H9 (cell line): Measurements from ENCODE around the gene EIF2B5. TPM values are rescaled to one million over a fixed set of nuclear protein-coding genes. Genes with fewer than 3 reads are reported as not detected.
"Not testable (repeated sequence)": the region's sequence is repeated elsewhere in the genome, so short reads cannot be mapped to it uniquely, and the experiment has no call there.

Source experiments
- DNase-seq: peaks from one replicate; pipeline ENCODE4 v3.0.0-alpha.2; 2017
- H2AFZ ChIP-seq: one replicate; pipeline ENCODE4 v1.6.1; 2013; ENCODE audit warnings: mild to moderate bottlenecking, low read length, control low read depth, moderate library complexity
- H2AK5ac ChIP-seq: 2 replicates; pipeline ENCODE4 v1.6.1; 2013; ENCODE audit warnings: low read length, control low read depth, mixed read lengths; ENCODE audit not compliant: insufficient read length
- H2BK120ac ChIP-seq: one replicate; pipeline ENCODE4 v1.6.1; 2013; ENCODE audit warnings: low read depth, mild to moderate bottlenecking, low read length, control low read depth, inconsistent platforms; ENCODE audit not compliant: poor library complexity, severe bottlenecking
- H2BK12ac ChIP-seq: 2 replicates; pipeline ENCODE4 v1.6.1; 2013; ENCODE audit warnings: low read length, control low read depth, mixed read lengths, low read depth; ENCODE audit not compliant: insufficient read length
- H2BK15ac ChIP-seq: 2 replicates; pipeline ENCODE4 v1.6.1; 2013; ENCODE audit warnings: low read depth, low read length, control low read depth
- H2BK20ac ChIP-seq: one replicate; pipeline ENCODE4 v1.6.1; 2013; ENCODE audit warnings: low read depth, mild to moderate bottlenecking, low read length, control low read depth, inconsistent platforms; ENCODE audit not compliant: poor library complexity, severe bottlenecking
- H2BK5ac ChIP-seq: 2 replicates; pipeline ENCODE4 v1.6.1; 2013; ENCODE audit warnings: low read length, control low read depth, mixed read lengths; ENCODE audit not compliant: insufficient read length
- H3K14ac ChIP-seq: 2 replicates; pipeline ENCODE4 v1.6.1; 2013; ENCODE audit warnings: low read length, control low read depth; ENCODE audit not compliant: insufficient read depth
- H3K18ac ChIP-seq: 2 replicates; pipeline ENCODE4 v1.6.1; 2013; ENCODE audit warnings: low read depth, mild to moderate bottlenecking, mixed read lengths, low read length, control low read depth; ENCODE audit not compliant: insufficient read length
- H3K23ac ChIP-seq: 2 replicates; pipeline ENCODE4 v1.6.1; 2013; ENCODE audit warnings: low read length, control low read depth, mixed read lengths, low read depth; ENCODE audit not compliant: insufficient read length
- H3K23me2 ChIP-seq: 2 replicates; pipeline ENCODE4 v1.6.1; 2013; ENCODE audit warnings: low read depth, mild to moderate bottlenecking, mixed read lengths, low read length, control low read depth; ENCODE audit not compliant: insufficient read length, poor library complexity, severe bottlenecking
- H3K27ac ChIP-seq: 2 replicates; pipeline ENCODE4 v1.5.1; 2013; ENCODE audit warnings: low read length, control low read depth, mixed read lengths, low read depth; ENCODE audit not compliant: insufficient read length
- H3K27me3 ChIP-seq: 2 replicates; pipeline ENCODE4 v1.6.1; 2013; ENCODE audit warnings: low read length, control low read depth, inconsistent platforms; ENCODE audit not compliant: insufficient read depth
- H3K4ac ChIP-seq: 2 replicates; pipeline ENCODE4 v1.6.1; 2013; ENCODE audit warnings: low read depth, mild to moderate bottlenecking, control low read depth, inconsistent platforms, low read length, moderate library complexity
- H3K4me1 ChIP-seq: 2 replicates; pipeline ENCODE4 v1.6.1; 2013; ENCODE audit warnings: low read length, control low read depth, inconsistent platforms; ENCODE audit not compliant: insufficient read depth
- H3K4me2 ChIP-seq: 2 replicates; pipeline ENCODE4 v1.6.1; 2013; ENCODE audit warnings: low read length, control low read depth, mixed read lengths; ENCODE audit not compliant: insufficient read length, insufficient read depth
- H3K56ac ChIP-seq: 2 replicates; pipeline ENCODE4 v1.6.1; 2013; ENCODE audit warnings: low read depth, mild to moderate bottlenecking, mixed read lengths, low read length, control low read depth; ENCODE audit not compliant: insufficient read length
- H3K79me1 ChIP-seq: 2 replicates; pipeline ENCODE4 v1.6.1; 2013; ENCODE audit warnings: low read depth, mild to moderate bottlenecking, moderate library complexity, low read length, control low read depth, inconsistent platforms; ENCODE audit not compliant: insufficient read depth, poor library complexity, severe bottlenecking
- H3K79me2 ChIP-seq: 2 replicates; pipeline ENCODE4 v1.6.1; 2013; ENCODE audit warnings: low read length, control low read depth, inconsistent platforms; ENCODE audit not compliant: insufficient read depth
- H3K9ac ChIP-seq: 2 replicates; pipeline ENCODE4 v1.6.1; 2013; ENCODE audit warnings: low read length, control low read depth, mixed read lengths; ENCODE audit not compliant: insufficient read length; ENCODE audit errors: extremely low read depth
- H3K9me3 ChIP-seq: one replicate; pipeline ENCODE4 v1.6.1; 2013; ENCODE audit warnings: low read depth, low read length, inconsistent platforms; ENCODE audit not compliant: control insufficient read depth
- H3T11ph ChIP-seq: one replicate; pipeline ENCODE4 v1.6.1; 2013; ENCODE audit warnings: mild to moderate bottlenecking, low read length, control low read depth, inconsistent platforms
- H4K20me1 ChIP-seq: one replicate; pipeline ENCODE4 v1.6.1; 2013; ENCODE audit not compliant: control insufficient read depth, insufficient read length, insufficient read depth
- H4K5ac ChIP-seq: 2 replicates; pipeline ENCODE4 v1.6.1; 2013; ENCODE audit warnings: low read depth, mild to moderate bottlenecking, mixed read lengths, low read length, control low read depth; ENCODE audit not compliant: insufficient read length
- H4K8ac ChIP-seq: replicated peaks from 2 replicates; pipeline ENCODE4 v1.6.1; 2013; ENCODE audit warnings: low read length, control low read depth, mixed read lengths, low read depth; ENCODE audit not compliant: insufficient read length
- H4K91ac ChIP-seq: 2 replicates; pipeline ENCODE4 v1.6.1; 2013; ENCODE audit warnings: low read depth, mild to moderate bottlenecking, moderate library complexity, mixed read lengths, low read length, control low read depth; ENCODE audit not compliant: insufficient read length
- H3K27ac Mint-ChIP-seq, 3 experiments: 2 replicates in 2 of 3; 3 replicates in 1 of 3; pipeline ENCODE4 v1.8.0; 2020 to 2021; ENCODE audit warnings: mixed read lengths in 3 of 3, mild to moderate bottlenecking in 1 of 3, moderate library complexity in 1 of 3
- H3K27me3 Mint-ChIP-seq: 2 replicates; pipeline ENCODE4 v1.8.0; 2021; ENCODE audit warnings: low read depth, mild to moderate bottlenecking, moderate library complexity, mixed read lengths
- H3K36me3 Mint-ChIP-seq, 3 experiments: 2 replicates in 2 of 3; 3 replicates in 1 of 3; pipeline ENCODE4 v1.8.0; 2020 to 2021; ENCODE audit warnings: low read depth in 3 of 3, mixed read lengths in 3 of 3; ENCODE audit not compliant: insufficient read depth in 1 of 3
- H3K4me1 Mint-ChIP-seq, 2 experiments: 2 replicates each; pipeline ENCODE4 v1.8.0; 2020; ENCODE audit warnings: mixed read lengths in 2 of 2
- H3K4me3 Mint-ChIP-seq, 2 experiments: 2 replicates in 1 of 2; 3 replicates in 1 of 2; pipeline ENCODE4 v1.8.0; 2020 to 2021; ENCODE audit warnings: mild to moderate bottlenecking in 2 of 2, mixed read lengths in 2 of 2, moderate library complexity in 1 of 2
- H3K9me3 Mint-ChIP-seq, 2 experiments: 2 replicates in 1 of 2; 3 replicates in 1 of 2; pipeline ENCODE4 v1.8.0; 2020; ENCODE audit warnings: mild to moderate bottlenecking in 2 of 2, mixed read lengths in 2 of 2, moderate library complexity in 1 of 2
- WGBS: extraction: QIAGEN DNeasy Blood & Tissue Kit; methylation state at CpG from one replicate; pipeline ENCODE4 v1.1.7; 2013; ENCODE audit warnings: missing lambda C conversion rate, low lambda C conversion rate, mixed read lengths; ENCODE audit not compliant: insufficient read length; ENCODE audit errors: extremely low coverage; 5-methylcytosine and 5-hydroxymethylcytosine counted together
- total RNA-seq: library from RNA; stranded (reverse); gene quantifications from 2 replicates; pipeline ENCODE4 v1.2.1, GENCODE V29; 2021
- TF ChIP-seq, protein P1 (sequence below): fragments of 200-600 bp; sonication (generic); conservative IDR thresholded peaks from 3 replicates; pipeline ENCODE4 v1.8.0; 2021; ENCODE audit warnings: antibody characterized with exemption, mild to moderate bottlenecking

The EIF2B5 gene
- total RNA-seq, 1 experiment from 2014 or later, result 42.0 TPM

DNA sequence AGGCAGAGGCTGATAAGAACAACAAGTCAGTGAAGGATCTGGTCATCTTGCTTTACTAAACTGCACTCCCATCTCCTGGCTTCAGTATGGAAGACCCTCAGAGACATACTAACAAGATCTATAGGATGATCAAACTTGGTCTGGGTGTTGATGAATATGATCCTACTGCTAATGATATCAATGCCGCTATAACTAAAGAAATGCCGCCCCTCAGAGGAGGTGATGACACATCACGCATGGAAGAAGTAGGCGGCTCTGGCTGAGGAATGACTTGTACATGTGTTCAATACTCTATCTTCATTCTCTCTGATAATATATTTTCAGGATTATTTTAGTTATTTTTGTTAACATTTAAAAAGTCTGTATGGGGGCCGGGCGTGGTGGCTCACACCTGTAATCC, 17.5 kb upstream of the EIF2B5 start:
- Histone ChIP-seq H3K9me3 (no peaks in the 10 kb centered on the region), H2AK5ac (no peak overlapping the region), H3K23ac (no peak overlapping the region), H3T11ph (no peak overlapping the region), H2BK120ac (no peak overlapping the region), H3K27me3 (no peaks in the 10 kb centered on the region), H2BK12ac (no peak overlapping the region), H3K14ac (no peak overlapping the region), H4K91ac (no peak overlapping the region), H2BK15ac (no peak overlapping the region), H3K79me2 (no peaks in the 10 kb centered on the region), H4K8ac (no peak overlapping the region), H3K23me2 (no peaks in the 10 kb centered on the region), H4K20me1 (no peaks in the 10 kb centered on the region), H3K56ac (no peak overlapping the region), H2BK20ac (no peak overlapping the region), H3K4ac (no peak overlapping the region), H3K27ac (no peak overlapping the region), H3K4me2 (no peak overlapping the region), H2AFZ (no peak overlapping the region), H3K4me1 (no peaks in the 10 kb centered on the region), H2BK5ac (no peak overlapping the region), H4K5ac (no peak overlapping the region), H3K9ac (no peak overlapping the region), H3K79me1 (no peaks in the 10 kb centered on the region), H3K18ac (no peak overlapping the region)
- H3K27me3 Mint-ChIP-seq, result peaks cover 12% of the 10 kb centered on the region
- no peak for DNase-seq
- no peaks in the 10 kb centered on the region for H3K9me3 Mint-ChIP-seq
- H3K4me1 Mint-ChIP-seq, result no peaks in the 10 kb centered on the region
- TF ChIP-seq, protein P1, sequence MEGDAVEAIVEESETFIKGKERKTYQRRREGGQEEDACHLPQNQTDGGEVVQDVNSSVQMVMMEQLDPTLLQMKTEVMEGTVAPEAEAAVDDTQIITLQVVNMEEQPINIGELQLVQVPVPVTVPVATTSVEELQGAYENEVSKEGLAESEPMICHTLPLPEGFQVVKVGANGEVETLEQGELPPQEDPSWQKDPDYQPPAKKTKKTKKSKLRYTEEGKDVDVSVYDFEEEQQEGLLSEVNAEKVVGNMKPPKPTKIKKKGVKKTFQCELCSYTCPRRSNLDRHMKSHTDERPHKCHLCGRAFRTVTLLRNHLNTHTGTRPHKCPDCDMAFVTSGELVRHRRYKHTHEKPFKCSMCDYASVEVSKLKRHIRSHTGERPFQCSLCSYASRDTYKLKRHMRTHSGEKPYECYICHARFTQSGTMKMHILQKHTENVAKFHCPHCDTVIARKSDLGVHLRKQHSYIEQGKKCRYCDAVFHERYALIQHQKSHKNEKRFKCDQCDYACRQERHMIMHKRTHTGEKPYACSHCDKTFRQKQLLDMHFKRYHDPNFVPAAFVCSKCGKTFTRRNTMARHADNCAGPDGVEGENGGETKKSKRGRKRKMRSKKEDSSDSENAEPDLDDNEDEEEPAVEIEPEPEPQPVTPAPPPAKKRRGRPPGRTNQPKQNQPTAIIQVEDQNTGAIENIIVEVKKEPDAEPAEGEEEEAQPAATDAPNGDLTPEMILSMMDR, result peak; percentile 35; the same call in 1 of the 3 replicates
- no peak overlapping the region; a peak in 1 of 5 replicates for H3K4me3 Mint-ChIP-seq
- no CpG with 5 or more reads among the region's 6 CpGs for WGBS
- no peak overlapping the region for H3K27ac Mint-ChIP-seq
- H3K36me3 Mint-ChIP-seq, result no peaks in the 10 kb centered on the region

DNA sequence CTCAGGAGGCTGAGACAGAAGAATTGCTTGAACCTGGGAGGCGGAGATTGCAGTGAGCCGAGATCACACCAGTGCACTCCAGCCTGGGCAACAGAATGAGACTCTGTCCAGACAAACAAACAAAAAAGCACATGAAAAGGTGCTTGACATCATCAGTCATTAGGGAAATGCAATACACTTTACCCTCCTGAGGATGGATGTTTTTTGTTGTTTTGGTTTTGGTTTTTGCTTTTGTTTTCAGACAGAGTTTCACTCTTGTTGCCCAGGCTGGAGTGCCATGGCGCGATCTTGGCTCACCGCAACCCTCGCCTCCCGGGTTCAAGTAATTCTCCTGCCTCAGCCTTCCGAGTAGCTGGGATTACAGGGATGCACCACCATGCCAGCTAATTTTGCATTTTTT, 14.1 kb upstream of the EIF2B5 start:
- DNase-seq, H2AK5ac ChIP-seq, H3K9ac ChIP-seq, H3K4me1 ChIP-seq, H3K9me3 Mint-ChIP-seq, H3K27me3 ChIP-seq, H3K14ac ChIP-seq, H3K27ac ChIP-seq, H3K4me3 Mint-ChIP-seq, H2BK120ac ChIP-seq, H3K56ac ChIP-seq, H2AFZ ChIP-seq, H3K4ac ChIP-seq, H2BK12ac ChIP-seq, H3K79me1 ChIP-seq, H3K18ac ChIP-seq, H4K8ac ChIP-seq, H4K20me1 ChIP-seq, H3K79me2 ChIP-seq, H3K4me1 Mint-ChIP-seq, H3T11ph ChIP-seq, H3K36me3 Mint-ChIP-seq, H3K9me3 ChIP-seq, H4K91ac ChIP-seq, H3K27ac Mint-ChIP-seq, H4K5ac ChIP-seq, H3K4me2 ChIP-seq, H2BK20ac ChIP-seq, H2BK5ac ChIP-seq, H2BK15ac ChIP-seq, H3K23me2 ChIP-seq, H3K23ac ChIP-seq: not testable (repeated sequence)
- WGBS, result no CpG with 5 or more reads among the region's 8 CpGs
- peaks cover 12% of the 10 kb centered on the region for H3K27me3 Mint-ChIP-seq
